GM23248 (cell line): Measurements from ENCODE around the gene PODN. TPM values are rescaled to one million over a fixed set of nuclear protein-coding genes. Genes with fewer than 3 reads are reported as not detected.

Experiments used
- DNase-seq: peaks from one replicate; pipeline ENCODE4 v3.0.0-alpha.2; 2015
- H2AFZ ChIP-seq: fragments of 200-600 bp; sonication (generic); 2 replicates; pipeline ENCODE4 v1.6.1; 2016; ENCODE audit warnings: antibody characterized with exemption
- H3F3A ChIP-seq: fragments of 200-600 bp; sonication (generic); 2 replicates; pipeline ENCODE4 v1.6.1; 2016; ENCODE audit warnings: mild to moderate bottlenecking, antibody characterized with exemption, mixed run types; ENCODE audit not compliant: insufficient read depth
- H3K27ac ChIP-seq: fragments of 200-600 bp; sonication (generic); 2 replicates; pipeline ENCODE4 v1.5.1; 2016; ENCODE audit warnings: mild to moderate bottlenecking
- H3K27me3 ChIP-seq: fragments of 200-600 bp; sonication (generic); replicated peaks from 2 replicates; pipeline ENCODE4 v1.6.1; 2016; ENCODE audit warnings: mild to moderate bottlenecking; ENCODE audit not compliant: insufficient read depth
- H3K36me3 ChIP-seq: fragments of 200-600 bp; sonication (generic); 2 replicates; pipeline ENCODE4 v1.6.1; 2016; ENCODE audit warnings: low read depth, mild to moderate bottlenecking
- H3K4me1 ChIP-seq: fragments of 200-600 bp; sonication (generic); 2 replicates; pipeline ENCODE4 v1.6.1; 2016; ENCODE audit warnings: mild to moderate bottlenecking; ENCODE audit not compliant: insufficient read depth
- H3K4me2 ChIP-seq: fragments of 200-600 bp; sonication (generic); one replicate; pipeline ENCODE4 v1.6.1; 2016; ENCODE audit warnings: mild to moderate bottlenecking; ENCODE audit not compliant: unreplicated experiment
- H3K4me3 ChIP-seq: fragments of 200-600 bp; sonication (generic); 2 replicates; pipeline ENCODE4 v1.5.1; 2016; ENCODE audit warnings: mild to moderate bottlenecking
- H3K79me2 ChIP-seq: fragments of 200-600 bp; sonication (generic); 2 replicates; pipeline ENCODE4 v1.6.1; 2016; ENCODE audit warnings: mild to moderate bottlenecking; ENCODE audit not compliant: insufficient read depth
- H3K9ac ChIP-seq: fragments of 200-600 bp; sonication (generic); 2 replicates; pipeline ENCODE4 v1.6.1; 2016; ENCODE audit warnings: mild to moderate bottlenecking
- H3K9me2 ChIP-seq: fragments of 200-600 bp; sonication (generic); 2 replicates; pipeline ENCODE4 v1.6.1; 2016; ENCODE audit warnings: mixed run types, mild to moderate bottlenecking, moderate library complexity; ENCODE audit not compliant: insufficient read depth
- H3K9me3 ChIP-seq: fragments of 200-600 bp; sonication (generic); one replicate; pipeline ENCODE4 v1.6.1; 2017; ENCODE audit warnings: low read depth
- H4K20me1 ChIP-seq: fragments of 200-600 bp; sonication (generic); 2 replicates; pipeline ENCODE4 v1.6.0; 2016; ENCODE audit not compliant: insufficient read depth
- EZH2 ChIP-seq: fragments of 200-600 bp; sonication (generic); IDR thresholded peaks from 2 replicates; pipeline ENCODE4 v1.6.1; 2018; ENCODE audit warnings: antibody characterized with exemption, mild to moderate bottlenecking; ENCODE audit not compliant: insufficient read depth, poor library complexity, severe bottlenecking
- EZH2phosphoT487 ChIP-seq: fragments of 200-600 bp; sonication (generic); IDR thresholded peaks from 2 replicates; pipeline ENCODE4 v1.6.1; 2018; ENCODE audit warnings: antibody characterized with exemption, moderate library complexity, mild to moderate bottlenecking, low read depth; ENCODE audit not compliant: insufficient read depth
- WGBS, 2 experiments: methylation state at CpG; one replicate each; pipeline ENCODE4 v1.1.6; 2015 to 2017; ENCODE audit warnings: low lambda C conversion rate in 2 of 2, low coverage in 1 of 2; ENCODE audit errors: missing lambda C conversion rate in 2 of 2; 5-methylcytosine and 5-hydroxymethylcytosine counted together
- in situ Hi-C: fragments of 300-500 bp; cut with MboI; formaldehyde crosslinking; loops from 2 replicates; pipeline ENCODE4 v1.15.0; 2020
- polyA plus RNA-seq: library from polyadenylated mRNA; unstranded; fragments of >200 nt; fragmentation: Nextera tagmentation; extraction: Ambion mirVana; gene quantifications from 2 replicates; pipeline ENCODE4 v1.2.1, GENCODE V29; 2016
- total RNA-seq: library from RNA; depleted of rRNA; stranded (reverse); fragments of >200 nt; shearing (Covaris generic); gene quantifications from 2 replicates; pipeline ENCODE4 v1.2.3, GENCODE V29; 2014

PODN gene
- total and polyA plus RNA-seq, 2 experiments from 2014 or later: 54.8 to 71.6 TPM

DNA sequence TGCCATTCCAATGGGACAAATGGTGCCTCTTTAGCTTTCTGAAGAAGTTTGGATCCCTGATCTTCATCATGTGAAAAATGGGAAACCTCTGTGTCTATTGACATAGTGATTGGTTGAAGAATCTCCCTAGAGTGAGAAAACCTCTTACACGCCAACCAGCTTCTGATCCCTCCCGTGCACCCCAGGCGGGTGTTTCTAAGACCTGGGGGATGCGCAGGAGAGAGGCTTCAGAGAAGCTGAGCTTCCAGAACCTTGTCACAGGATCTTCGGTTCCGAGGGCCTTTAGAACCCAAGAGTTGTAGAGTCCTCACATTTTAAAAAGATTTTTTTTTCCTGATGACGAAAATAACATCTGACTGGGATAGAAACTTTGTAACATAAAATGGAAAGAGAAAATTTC is 11.3 kb downstream of the PODN start:
- H3K27me3 ChIP-seq: no peaks in the 10 kb centered on the region
- no peaks in the 10 kb centered on the region for H3K79me2 ChIP-seq
- H3F3A ChIP-seq: no peaks in the 10 kb centered on the region
- no peaks in the 10 kb centered on the region for H3K9me3 ChIP-seq
- TF ChIP-seq EZH2phosphoT487 (no peak), EZH2 (no peak)
- H4K20me1 ChIP-seq: no peaks in the 10 kb centered on the region
- no peak overlapping the region for H3K27ac ChIP-seq
- in situ Hi-C loops: no loop called here
- no peaks in the 10 kb centered on the region for H3K4me1 ChIP-seq
- H3K9ac ChIP-seq: no peak overlapping the region
- 95 to 96% methylated on average over 7 of the region's 7 CpGs for WGBS, 2 experiments
- H3K9me2 ChIP-seq: no peaks in the 10 kb centered on the region
- H3K36me3 ChIP-seq: no peaks in the 10 kb centered on the region
- no peak overlapping the region for H3K4me3 ChIP-seq
- no peak overlapping the region for H2AFZ ChIP-seq
- H3K4me2 ChIP-seq: no peak overlapping the region
- DNase-seq: no peak

DNA sequence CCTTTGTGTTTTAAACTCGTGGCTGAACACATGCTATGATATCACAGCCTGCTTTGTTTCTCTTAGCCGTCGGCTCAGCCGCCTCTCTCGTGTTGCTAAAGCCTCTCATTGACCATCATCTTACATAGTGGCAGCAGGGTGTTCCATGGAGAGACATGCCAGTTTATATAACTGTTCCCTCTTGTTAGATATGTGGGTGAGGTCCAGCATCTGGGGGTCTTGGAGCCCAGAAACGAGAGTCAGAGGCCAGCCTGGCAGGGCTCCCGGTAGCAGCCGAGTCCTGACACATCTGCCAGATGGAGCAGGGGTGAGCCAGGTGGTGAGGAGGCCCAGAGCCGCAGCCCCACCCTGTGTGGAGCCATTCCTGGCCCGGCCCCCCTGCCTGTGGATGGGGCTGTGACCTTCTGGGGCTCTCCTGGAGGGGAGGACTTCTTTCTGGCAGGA is 11.9 kb downstream of the PODN start:
- Histone ChIP-seq H2AFZ (no peak overlapping the region), H3K4me1 (no peaks in the 10 kb centered on the region), H3K4me2 (no peak overlapping the region), H4K20me1 (no peaks in the 10 kb centered on the region), H3K79me2 (no peaks in the 10 kb centered on the region), H3F3A (no peaks in the 10 kb centered on the region), H3K9ac (no peak overlapping the region), H3K4me3 (no peak overlapping the region), H3K27ac (no peak overlapping the region), H3K9me3 (no peaks in the 10 kb centered on the region), H3K9me2 (no peaks in the 10 kb centered on the region), H3K36me3 (no peaks in the 10 kb centered on the region), H3K27me3 (no peaks in the 10 kb centered on the region)
- no peak for DNase-seq
- TF ChIP-seq EZH2phosphoT487 (no peak), EZH2 (no peak)
- in situ Hi-C loops: no loop called here
- 46 to 55% methylated on average over 9 to 10 of the region's 10 CpGs for WGBS, 2 experiments

DNA sequence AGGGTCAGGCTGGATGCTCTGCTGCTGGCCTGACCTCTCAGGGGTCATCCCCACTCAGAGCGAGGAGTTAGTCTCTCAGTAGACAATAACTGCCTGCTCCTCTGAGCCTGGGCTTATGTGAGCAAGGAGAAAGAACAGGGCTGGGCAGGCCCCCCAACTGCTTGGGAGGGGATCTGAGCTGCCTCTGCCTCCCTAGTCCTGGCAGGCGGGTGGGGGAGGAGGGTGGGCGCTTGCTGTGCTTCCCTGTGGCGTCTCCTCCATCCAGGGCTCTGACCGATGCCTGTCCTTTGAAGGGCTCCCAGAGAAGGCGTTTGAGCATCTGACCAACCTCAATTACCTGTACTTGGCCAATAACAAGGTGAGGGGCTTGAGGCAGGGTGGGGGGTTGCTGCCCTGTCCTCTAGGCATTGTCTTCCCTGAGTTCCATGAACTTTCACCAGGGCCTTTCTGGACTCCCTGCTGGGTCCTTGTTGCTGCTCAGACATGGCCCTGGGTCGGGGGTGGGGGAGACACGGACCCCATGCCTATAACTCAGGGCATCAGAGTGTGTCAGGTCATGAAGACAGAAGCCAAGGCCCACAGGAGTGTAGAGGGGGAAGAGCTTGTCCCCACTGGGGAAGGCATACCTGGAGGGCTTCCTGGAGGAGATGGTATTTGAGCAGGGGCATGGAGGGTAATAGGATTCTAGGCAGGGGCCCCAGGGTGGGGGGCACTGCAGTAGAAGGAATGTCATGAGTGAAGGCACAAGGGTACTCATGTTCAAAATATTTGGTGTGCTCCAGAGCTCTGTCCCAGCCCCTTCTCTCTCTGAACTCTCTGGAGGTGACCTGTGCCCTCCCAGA is 12.5 kb downstream of the PODN start:
- DNase-seq: no peak

DNA sequence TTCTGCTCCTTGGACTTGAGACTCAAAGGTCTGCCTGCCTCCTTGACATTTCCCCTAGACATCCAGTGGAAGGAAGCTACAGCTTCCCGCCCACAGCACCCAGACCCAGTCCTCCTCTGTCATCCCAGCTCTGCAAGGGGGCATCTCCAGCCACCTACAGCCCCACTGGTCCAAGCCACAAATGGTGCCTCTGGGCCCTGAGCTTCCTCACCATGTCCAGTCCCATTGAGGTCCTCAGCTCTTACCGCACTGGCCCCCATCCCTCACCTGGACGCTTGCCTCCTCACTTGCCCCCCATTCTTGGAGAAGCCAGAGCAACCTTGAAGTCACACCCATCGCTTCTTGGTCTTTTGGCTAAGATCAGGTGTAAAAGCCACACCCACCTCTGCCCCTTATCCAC is 13.2 kb downstream of the PODN start:
- TF ChIP-seq EZH2phosphoT487 (no peak), EZH2 (no peak)
- no peak overlapping the region for H2AFZ ChIP-seq
- H3K79me2 ChIP-seq: no peaks in the 10 kb centered on the region
- H3K36me3 ChIP-seq: no peaks in the 10 kb centered on the region
- no peaks in the 10 kb centered on the region for H3K9me2 ChIP-seq
- no peaks in the 10 kb centered on the region for H3F3A ChIP-seq
- H3K4me2 ChIP-seq: no peak overlapping the region
- 95 to 99% methylated on average over 4 of the region's 4 CpGs for whole genome bisulfite sequencing, 2 experiments
- no peaks in the 10 kb centered on the region for H3K27me3 ChIP-seq
- no peaks in the 10 kb centered on the region for H3K9me3 ChIP-seq
- no peak overlapping the region for H3K27ac ChIP-seq
- H4K20me1 ChIP-seq: no peaks in the 10 kb centered on the region
- no peaks in the 10 kb centered on the region for H3K4me1 ChIP-seq
- H3K4me3 ChIP-seq: no peak overlapping the region
- H3K9ac ChIP-seq: no peak overlapping the region
- in situ Hi-C loops: no loop called here
- DNase-seq: no peak

More for the DNA sequence above, 12.5 kb downstream of the PODN start:
- Histone ChIP-seq H3K4me2 (no peak overlapping the region), H4K20me1 (no peaks in the 10 kb centered on the region), H3K79me2 (no peaks in the 10 kb centered on the region), H2AFZ (no peak overlapping the region), H3K27ac (no peak overlapping the region), H3K9ac (no peak overlapping the region), H3K9me2 (no peaks in the 10 kb centered on the region), H3K4me1 (no peaks in the 10 kb centered on the region), H3K4me3 (no peak overlapping the region), H3K36me3 (no peaks in the 10 kb centered on the region), H3F3A (no peaks in the 10 kb centered on the region), H3K27me3 (no peaks in the 10 kb centered on the region), H3K9me3 (no peaks in the 10 kb centered on the region)
- in situ Hi-C loops: no loop called here
- WGBS, 2 experiments: 87 to 88% methylated on average over 3 to 8 of the region's 8 CpGs
- TF ChIP-seq EZH2 (no peak), EZH2phosphoT487 (no peak)
